8988T (cell line): ENCODE measurements around the gene NNMT.

Experiments used
- DNase-seq: peaks from one replicate; pipeline ENCODE4 v3.0.0; 2011

NNMT gene

GRCh38 chr11:114295676-114296604 is at the start of gene NNMT:
NNMT (plus strand) TSS chr11:114296399; CDS start chr11:114296557, 158 bp downstream.
- no peak for DNase-seq

- no peak for DNase-seq
Measured at GRCh38 chr11:114247070-114247789, 49.0 kb upstream of the NNMT start.

- no peak for DNase-seq
Measured at GRCh38 chr11:114250180-114250579, 46.0 kb upstream of the NNMT start.

- DNase-seq: no peak
Measured at GRCh38 chr11:114250993-114251814, 45.0 kb upstream of the NNMT start.

- peak; percentile 45 for DNase-seq
Measured at GRCh38 chr11:114251815-114252337, 44.3 kb upstream of the NNMT start.

- DNase-seq: no peak
Measured at GRCh38 chr11:114252767-114253166, 43.4 kb upstream of the NNMT start.

GRCh38 chr11:114253771-114254170 is 42.4 kb upstream of the NNMT start:
- no peak for DNase-seq

- DNase-seq: no peak
Measured at GRCh38 chr11:114254571-114255146, 41.5 kb upstream of the NNMT start.

GRCh38 chr11:114255289-114255688 is 40.9 kb upstream of the NNMT start:
- no peak for DNase-seq

- DNase-seq: no peak
Measured at GRCh38 chr11:114256176-114256966, 39.8 kb upstream of the NNMT start.

GRCh38 chr11:114256967-114257286 is 39.3 kb upstream of the NNMT start:
- no peak for DNase-seq

- no peak for DNase-seq
Measured at GRCh38 chr11:114257621-114258558, 38.3 kb upstream of the NNMT start.

- DNase-seq: no peak
Measured at GRCh38 chr11:114258696-114259095, 37.5 kb upstream of the NNMT start.

- no peak for DNase-seq
Measured at GRCh38 chr11:114259124-114259526, 37.1 kb upstream of the NNMT start.

- DNase-seq: no peak
Measured at GRCh38 chr11:114259551-114259983, 36.6 kb upstream of the NNMT start.

- DNase-seq: no peak
Measured at GRCh38 chr11:114260077-114260476, 36.1 kb upstream of the NNMT start.

- no peak for DNase-seq
Measured at GRCh38 chr11:114260483-114260882, 35.7 kb upstream of the NNMT start.

- DNase-seq: no peak
Measured at GRCh38 chr11:114261791-114262190, 34.4 kb upstream of the NNMT start.

GRCh38 chr11:114262681-114263512 is 33.3 kb upstream of the NNMT start:
- no peak for DNase-seq
